ENCODE data around the gene MARVELD1.
A peak's percentile ranks its signal among the peaks of the same experiment; 100 is the strongest.
"Not testable (repeated sequence)": the region's sequence is repeated elsewhere in the genome, so short reads cannot be mapped to it uniquely, and the experiment has no call there.

The MARVELD1 gene

GRCh38 chr10:97698072-97698655 is 15.4 kb upstream of the MARVELD1 start:
- not testable (repeated sequence) for DNase-seq

GRCh38 chr10:97701438-97702069 is 12.0 kb upstream of the MARVELD1 start:
- peak; percentile 52 for DNase-seq

- DNase-seq = no peak
These were observed 10.0 kb upstream of the MARVELD1 start for GRCh38 chr10:97703398-97704067.

DNA sequence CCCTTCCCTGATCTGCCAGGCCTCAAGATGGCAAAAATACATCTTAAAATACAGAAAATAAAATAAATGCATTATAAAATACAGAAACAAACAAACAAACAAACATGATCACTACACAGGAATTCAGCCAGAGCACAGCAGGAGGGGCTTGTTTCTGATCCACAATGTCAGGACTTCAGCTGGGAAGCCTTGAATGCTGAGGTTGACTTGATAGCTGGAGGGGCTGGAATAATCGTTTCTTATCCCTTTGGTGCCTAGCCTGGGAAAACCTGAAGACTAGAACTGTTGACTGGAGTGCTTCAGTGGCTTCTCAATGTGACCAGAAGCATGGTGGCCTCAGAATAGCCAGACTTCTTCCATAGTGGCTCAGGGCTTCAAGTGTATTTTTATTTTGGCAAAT is 9.2 kb upstream of the MARVELD1 start:
- DNase-seq = no peak

DNA sequence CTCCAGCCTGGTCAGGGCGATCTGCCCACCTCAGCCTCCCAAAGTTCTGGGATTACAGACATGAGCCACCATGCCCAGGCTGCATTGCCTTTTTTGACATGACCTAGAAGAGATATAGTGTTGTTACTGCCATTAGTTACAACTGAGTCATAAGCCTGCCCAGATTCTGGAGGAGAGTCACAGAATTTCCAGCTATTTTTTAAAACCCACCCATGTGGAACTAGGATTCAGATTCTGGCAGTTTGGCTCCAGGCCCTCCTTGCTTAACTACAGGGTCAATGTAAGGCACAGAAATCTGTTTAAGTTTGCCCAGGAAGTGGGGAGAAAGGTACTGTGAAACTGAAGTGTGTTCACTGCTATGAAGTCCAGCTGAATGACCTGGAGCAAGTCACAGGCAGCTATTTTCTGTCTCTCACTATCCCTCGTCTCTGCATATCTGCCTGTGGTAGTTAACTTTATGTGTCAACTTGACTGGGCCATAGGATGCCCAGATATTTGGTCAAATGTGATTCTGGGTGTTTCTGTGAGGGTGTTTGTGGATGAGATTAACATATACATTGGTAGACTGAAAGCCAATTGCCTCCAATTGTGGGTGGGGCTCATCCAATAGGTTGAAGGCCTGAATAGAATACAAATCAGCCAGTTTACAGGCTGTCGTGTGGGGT is 8.4 kb upstream of the MARVELD1 start:
- DNase-seq = no peak

GRCh38 chr10:97707134-97707861 is 6.2 kb upstream of the MARVELD1 start:
- DNase-seq = no peak

DNA sequence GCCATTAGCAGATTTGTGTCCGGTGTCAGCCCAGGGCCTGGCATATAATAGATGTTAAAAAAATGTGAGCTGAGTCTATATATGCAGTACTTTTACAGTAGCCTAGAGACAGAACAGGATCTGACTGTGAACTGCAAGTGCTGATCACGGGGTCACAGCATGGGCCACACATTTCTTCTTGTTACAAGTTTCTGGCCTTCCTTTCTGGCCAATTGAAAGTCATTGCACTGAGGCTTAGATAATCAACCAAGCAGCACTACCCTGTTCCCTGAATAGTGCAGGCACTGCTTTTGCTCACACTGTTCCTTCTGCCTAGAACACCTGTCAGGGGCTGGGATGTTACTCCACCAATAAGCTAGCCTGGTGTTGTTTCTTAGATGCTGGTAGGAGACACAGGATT is 5.4 kb upstream of the MARVELD1 start:
- no peak for DNase-seq

DNA sequence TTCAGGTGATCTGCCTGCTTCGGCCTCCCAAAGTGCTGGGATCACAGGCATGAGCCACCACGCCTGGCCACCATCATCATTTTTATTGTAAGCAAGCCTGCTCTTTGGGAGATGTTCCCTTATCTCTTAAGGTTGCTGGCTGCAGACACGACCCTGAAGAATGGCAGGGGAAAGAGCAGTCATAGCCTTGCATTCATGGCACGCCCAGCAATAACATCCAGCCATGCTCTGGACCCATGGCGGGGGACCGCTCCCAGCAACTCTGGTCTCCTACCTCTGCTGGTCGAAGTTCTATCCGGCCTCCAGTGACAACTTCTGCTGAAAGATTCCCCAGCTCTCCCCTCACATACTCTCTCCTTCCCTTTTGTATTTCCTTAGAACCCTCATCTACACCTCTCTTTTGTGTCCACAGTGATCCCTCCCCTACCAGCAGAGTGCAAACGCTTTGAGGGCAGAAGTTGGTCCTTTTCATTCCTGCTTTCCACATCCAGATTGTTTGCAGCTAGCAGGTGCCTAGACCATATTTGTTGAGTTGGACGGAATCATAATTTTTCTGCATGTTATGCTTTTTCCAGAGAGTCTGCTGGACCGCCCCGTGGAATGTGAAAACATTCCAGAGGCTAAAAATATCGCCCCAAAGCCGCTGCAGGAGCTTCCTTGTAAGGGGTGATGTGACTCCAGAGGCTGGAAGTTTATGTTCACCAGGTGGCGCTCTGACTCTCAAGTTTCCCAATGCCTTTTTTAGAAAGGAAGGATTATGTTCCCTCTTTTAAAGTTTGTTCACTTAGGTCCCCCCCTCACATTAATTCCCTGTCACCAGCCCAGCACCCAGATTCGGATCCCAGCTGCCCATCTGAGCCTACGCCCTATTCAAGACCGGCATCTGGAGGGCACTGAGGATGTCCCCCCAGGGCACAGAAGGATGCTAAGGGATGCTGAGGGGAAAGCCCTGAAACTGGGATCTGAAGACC is 4.3 kb upstream of the MARVELD1 start:
- peak; percentile 64 for DNase-seq

GRCh38 chr10:97711640-97712572 is 1.6 kb upstream of the MARVELD1 start:
- DNase-seq = no peak

DNA sequence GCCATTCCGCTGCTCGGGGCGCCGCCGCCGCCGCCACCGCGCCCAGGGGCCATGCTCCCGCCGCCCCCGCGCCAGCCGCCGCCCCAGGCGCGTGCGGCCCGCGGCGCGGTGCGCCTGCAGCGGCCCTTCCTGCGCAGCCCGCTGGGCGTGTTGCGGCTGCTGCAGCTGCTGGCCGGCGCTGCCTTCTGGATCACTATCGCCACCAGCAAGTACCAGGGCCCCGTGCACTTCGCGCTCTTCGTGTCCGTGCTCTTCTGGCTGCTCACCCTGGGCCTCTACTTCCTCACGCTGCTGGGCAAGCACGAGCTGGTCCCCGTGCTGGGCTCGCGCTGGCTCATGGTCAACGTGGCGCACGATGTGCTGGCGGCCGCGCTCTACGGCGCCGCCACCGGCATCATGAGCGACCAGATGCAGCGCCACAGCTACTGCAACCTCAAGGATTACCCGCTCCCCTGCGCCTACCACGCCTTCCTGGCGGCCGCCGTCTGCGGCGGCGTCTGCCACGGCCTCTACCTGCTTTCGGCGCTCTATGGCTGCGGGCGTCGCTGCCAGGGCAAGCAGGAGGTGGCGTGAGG is 383 bp downstream of the MARVELD1 start:
- peak; percentile 68 for DNase-seq

DNA sequence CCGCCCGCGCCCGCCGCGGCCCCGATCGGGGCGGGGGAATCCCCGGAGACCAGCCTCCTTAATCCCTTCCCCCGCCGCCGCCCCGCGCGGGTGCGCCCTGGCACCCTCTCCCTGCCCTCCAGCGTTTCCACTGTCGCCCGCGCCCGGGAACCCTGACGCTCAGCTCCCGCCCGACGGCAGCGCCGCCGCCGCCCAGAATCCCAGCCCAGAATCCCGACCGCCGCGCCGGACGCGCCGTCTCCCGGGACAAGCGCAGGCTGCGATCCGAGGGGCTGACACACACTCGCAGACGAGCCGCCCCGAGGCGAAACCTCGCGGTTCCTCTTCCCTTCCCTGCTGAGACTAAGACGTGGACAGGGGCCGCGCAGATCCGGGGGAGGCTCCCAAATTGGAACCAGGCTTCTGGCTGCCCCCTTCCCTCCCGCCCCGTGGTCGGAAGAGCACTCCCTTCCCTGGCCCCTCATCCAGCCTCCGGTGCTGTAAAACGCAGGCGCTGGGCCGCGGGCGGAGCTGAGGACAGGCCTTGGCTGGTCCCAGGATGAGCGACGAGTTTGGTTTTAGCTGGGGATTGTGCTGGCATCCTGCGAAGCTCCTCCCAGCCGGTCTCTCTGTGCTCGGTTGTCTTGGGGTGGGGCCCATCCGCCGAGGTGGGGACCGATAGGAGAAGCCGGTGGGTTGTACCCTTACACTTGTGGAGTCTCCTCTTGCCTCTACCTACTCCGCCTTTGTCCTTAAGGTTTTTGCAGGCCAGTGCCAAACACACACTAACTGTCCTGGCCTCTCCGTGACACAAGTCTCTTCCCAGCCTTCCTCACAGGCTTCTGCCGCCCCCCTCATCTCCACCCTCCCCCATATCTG is 1.1 kb downstream of the MARVELD1 start:
- no peak for DNase-seq

DNA sequence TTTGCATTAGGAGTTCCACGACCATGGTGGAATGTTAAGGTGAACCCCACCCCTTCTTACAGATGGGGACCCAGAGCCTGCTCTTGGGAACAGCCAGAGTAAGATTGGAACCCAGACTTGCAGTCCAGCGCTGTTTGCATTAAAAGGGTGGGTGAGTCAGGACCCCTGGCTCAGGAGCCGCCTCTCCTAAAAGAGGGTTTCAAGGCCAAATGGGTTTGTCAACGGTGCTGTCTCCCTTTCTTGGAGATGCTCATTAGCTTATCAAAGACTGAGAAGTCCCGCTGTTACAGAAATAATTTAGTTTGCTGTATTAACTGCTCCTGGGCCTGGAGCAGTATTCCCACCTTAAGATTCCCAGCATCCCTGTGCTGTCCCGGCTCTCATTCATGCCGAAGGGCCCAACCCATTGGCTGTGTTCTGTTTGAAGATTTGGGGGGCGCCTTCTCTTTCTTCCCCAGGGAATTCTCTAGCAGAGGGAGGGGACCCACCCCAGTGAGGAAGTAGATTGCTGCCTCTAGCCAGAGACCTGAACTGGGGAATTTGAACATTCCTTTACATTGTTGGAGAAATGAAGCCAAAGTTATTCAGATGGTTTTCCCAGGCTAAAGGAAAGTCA is 1.8 kb downstream of the MARVELD1 start:
- no peak for DNase-seq

DNA sequence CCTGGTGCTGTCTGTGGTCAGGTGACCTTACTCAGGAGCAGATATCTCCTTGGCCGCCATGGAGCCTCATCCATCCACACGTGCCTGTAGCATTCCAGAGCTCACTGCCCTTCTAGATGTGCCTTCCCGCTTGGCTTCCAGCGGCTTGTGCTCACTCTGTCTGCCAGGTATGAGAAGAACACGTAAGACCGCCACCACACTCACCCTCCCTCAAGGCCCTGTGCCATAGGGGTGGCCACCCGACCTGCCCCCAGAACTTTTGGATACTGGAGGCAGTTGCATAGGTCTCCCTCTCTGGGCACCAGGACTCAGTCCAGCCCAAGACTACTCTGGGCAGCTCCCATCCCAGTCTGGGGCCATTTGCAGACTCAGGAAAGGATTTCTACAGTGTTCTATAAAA is 4.1 kb downstream of the MARVELD1 start:
- no peak for DNase-seq

GRCh38 chr10:97718178-97718577 is 4.6 kb downstream of the MARVELD1 start:
- DNase-seq = no peak

GRCh38 chr10:97718659-97719142 is 5.2 kb downstream of the MARVELD1 start:
- no peak for DNase-seq

- no peak for DNase-seq
These were observed 6.1 kb downstream of the MARVELD1 start for GRCh38 chr10:97719602-97720001.

- DNase-seq = no peak
These were observed 8.6 kb downstream of the MARVELD1 start for GRCh38 chr10:97721871-97722780.

DNA sequence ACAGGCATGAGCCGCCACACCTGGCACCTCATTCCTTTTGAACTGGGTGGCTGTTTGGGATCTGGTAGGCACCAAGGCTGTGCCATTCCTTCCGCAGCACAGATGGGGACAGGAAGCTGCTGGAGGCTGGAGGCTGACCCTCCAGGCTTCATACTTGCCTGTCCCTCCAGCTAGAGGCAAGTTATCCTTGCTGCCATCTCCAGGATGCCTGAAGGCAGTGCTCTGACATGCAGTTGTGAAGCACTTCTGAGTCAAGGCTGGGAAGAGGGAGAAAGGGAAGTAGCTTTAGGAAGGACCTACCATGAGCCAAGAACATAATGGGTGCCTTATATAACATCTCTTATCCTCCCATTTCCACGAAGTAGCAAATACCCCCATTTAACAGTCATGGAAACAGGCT is 9.5 kb downstream of the MARVELD1 start:
- DNase-seq = no peak

Measured in CD4-positive, alpha-beta T cell treated with Interleukin-17A for 4 hours (primary cell).